Suprapubic skin (tissue), 4 donors: ENCODE measurements around the gene PLEKHO1. TPM values are rescaled to one million over a fixed set of nuclear protein-coding genes. Genes with fewer than 3 reads are reported as not detected.
"Not testable (repeated sequence)": the region's sequence is repeated elsewhere in the genome, so short reads cannot be mapped to it uniquely, and the experiment has no call there.

Source experiments
- DNase-seq, 2 donors: peaks; one replicate each; pipeline ENCODE4 v3.0.0-alpha.2; 2019; ENCODE audit warnings: low spot score in 2 of 2
- H3K27ac ChIP-seq: fragments of 200-600 bp; sonication (generic); one replicate; pipeline ENCODE4 v1.5.1; 2019
- H3K27me3 ChIP-seq: fragments of 200-600 bp; sonication (generic); one replicate; pipeline ENCODE4 v1.5.1; 2019
- H3K36me3 ChIP-seq: fragments of 200-600 bp; sonication (generic); one replicate; pipeline ENCODE4 v1.5.1; 2019
- H3K4me1 ChIP-seq: fragments of 200-600 bp; sonication (generic); one replicate; pipeline ENCODE4 v1.5.1; 2019
- H3K4me3 ChIP-seq: fragments of 200-600 bp; sonication (generic); one replicate; pipeline ENCODE4 v1.5.1; 2019; ENCODE audit warnings: mild to moderate bottlenecking
- H3K9me3 ChIP-seq: fragments of 200-600 bp; sonication (generic); one replicate; pipeline ENCODE4 v1.5.1; 2019
- EP300 ChIP-seq: sonication (generic); formaldehyde crosslinking; IDR thresholded peaks from one replicate; pipeline ENCODE4 v1.6.1; 2017; ENCODE audit warnings: antibody characterized with exemption
- POLR2A ChIP-seq, 2 donors: fragments of 450-650 bp; IDR thresholded peaks; one replicate each; pipeline ENCODE4 v1.6.1; 2017; ENCODE audit warnings: antibody characterized with exemption in 2 of 2, mild to moderate bottlenecking in 2 of 2, moderate library complexity in 2 of 2
- POLR2AphosphoS5 ChIP-seq, 3 donors: sonication (generic); formaldehyde crosslinking; IDR thresholded peaks; one replicate each; pipeline ENCODE4 v1.6.1; 2017; ENCODE audit warnings: antibody characterized with exemption in 3 of 3
- WGBS: methylation state at CpG from one replicate; pipeline ENCODE4 v1.1.5; 2018; 5-methylcytosine and 5-hydroxymethylcytosine counted together
- total RNA-seq, 4 donors: library from RNA; depleted of rRNA; stranded (reverse); fragments of >200 nt; gene quantifications; one replicate each; pipeline ENCODE4 v1.1.0, GENCODE V29; 2016
- TF ChIP-seq, protein P1 (sequence below), 2 donors: fragments of 200-600 bp in 1 of 2; fragments of 450-650 bp in 1 of 2; sonication (generic) in 1 of 2; IDR thresholded peaks; one replicate each; pipeline ENCODE4 v1.5.1; 2016 to 2019; ENCODE audit warnings: antibody characterized with exemption in 2 of 2, mild to moderate bottlenecking in 1 of 2, moderate library complexity in 1 of 2

PLEKHO1 gene
- total RNA-seq, 4 donors from 2014 or later: 4.8 to 19.2 (median 10.7) TPM

- Histone ChIP-seq H3K27me3 (no peaks in the 10 kb centered on the region), H3K4me3 (no peak overlapping the region), H3K9me3 (no peaks in the 10 kb centered on the region), H3K4me1 (no peaks in the 10 kb centered on the region), H3K27ac (no peak overlapping the region), H3K36me3 (no peaks in the 10 kb centered on the region)
- peak in 1 of 2 donors; percentile 11 for DNase-seq
- TF ChIP-seq EP300 (no peak), POLR2A (IDR thresholded peaks at IDR 0.05) (no peak)
- TF ChIP-seq, protein P1, sequence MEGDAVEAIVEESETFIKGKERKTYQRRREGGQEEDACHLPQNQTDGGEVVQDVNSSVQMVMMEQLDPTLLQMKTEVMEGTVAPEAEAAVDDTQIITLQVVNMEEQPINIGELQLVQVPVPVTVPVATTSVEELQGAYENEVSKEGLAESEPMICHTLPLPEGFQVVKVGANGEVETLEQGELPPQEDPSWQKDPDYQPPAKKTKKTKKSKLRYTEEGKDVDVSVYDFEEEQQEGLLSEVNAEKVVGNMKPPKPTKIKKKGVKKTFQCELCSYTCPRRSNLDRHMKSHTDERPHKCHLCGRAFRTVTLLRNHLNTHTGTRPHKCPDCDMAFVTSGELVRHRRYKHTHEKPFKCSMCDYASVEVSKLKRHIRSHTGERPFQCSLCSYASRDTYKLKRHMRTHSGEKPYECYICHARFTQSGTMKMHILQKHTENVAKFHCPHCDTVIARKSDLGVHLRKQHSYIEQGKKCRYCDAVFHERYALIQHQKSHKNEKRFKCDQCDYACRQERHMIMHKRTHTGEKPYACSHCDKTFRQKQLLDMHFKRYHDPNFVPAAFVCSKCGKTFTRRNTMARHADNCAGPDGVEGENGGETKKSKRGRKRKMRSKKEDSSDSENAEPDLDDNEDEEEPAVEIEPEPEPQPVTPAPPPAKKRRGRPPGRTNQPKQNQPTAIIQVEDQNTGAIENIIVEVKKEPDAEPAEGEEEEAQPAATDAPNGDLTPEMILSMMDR (IDR thresholded peaks at IDR 0.05): no peak
- 95% methylated on average over 7 of the region's 7 CpGs for WGBS
Observed at GRCh38 chr1:150179867-150180266, 30.2 kb downstream of the PLEKHO1 start.

DNA sequence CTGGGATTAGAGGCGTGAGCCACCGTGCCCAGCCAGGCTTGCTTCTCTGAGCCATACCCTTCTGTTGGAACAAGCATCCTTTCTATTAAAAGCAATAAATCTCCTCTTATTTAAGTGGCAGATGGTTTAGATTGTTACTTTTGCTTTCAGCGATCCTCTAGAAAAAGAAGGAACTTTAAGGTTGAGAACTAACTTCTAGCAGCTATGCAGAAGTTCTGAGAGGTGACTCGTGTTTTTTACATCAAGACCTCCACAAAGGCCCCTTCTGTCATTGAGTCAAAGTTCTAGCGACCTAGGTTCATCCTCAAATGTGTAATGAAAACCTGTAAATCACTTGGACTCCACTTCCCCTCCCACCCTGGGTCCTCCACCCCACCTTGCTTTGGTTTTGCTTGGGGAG lies 30.8 kb downstream of the PLEKHO1 start:
- no peak for TF ChIP-seq EP300
- TF ChIP-seq, protein P1 (IDR thresholded peaks at IDR 0.05): no peak
- TF ChIP-seq POLR2AphosphoS5 (IDR thresholded peaks at IDR 0.05): no peak
- Histone ChIP-seq H3K36me3 (no peaks in the 10 kb centered on the region), H3K9me3 (no peaks in the 10 kb centered on the region), H3K27ac (no peak overlapping the region), H3K27me3 (no peaks in the 10 kb centered on the region), H3K4me1 (no peaks in the 10 kb centered on the region), H3K4me3 (no peak overlapping the region)
- peak in 1 of 2 donors; percentile 15 for DNase-seq
- 59% methylated on average over 5 of the region's 5 CpGs for WGBS

GRCh38 chr1:150182247-150182646 lies 32.5 kb downstream of the PLEKHO1 start:
- DNase-seq: peak in 1 of 2 donors; percentile 20
- H3K27ac ChIP-seq: no peak overlapping the region

DNA sequence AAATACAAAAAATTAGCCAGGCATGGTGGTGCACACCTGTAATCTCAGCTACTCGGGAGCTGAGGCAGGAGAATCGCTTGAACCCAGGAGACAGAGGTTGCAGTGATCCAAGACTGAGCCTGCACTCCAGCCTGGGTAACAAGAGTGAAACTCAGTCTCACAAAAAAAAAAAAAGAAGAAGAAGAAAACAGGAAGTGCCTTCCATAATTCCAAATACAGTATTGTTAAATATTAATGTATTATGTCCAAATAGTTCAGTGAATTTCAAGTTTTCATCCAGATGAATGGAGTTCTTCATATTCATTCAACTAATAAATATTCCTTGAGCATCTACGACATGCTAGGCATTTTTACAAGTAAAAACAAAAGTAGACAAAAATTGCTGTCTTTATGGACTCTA lies 33.3 kb downstream of the PLEKHO1 start:
- 97% methylated on average over 3 of the region's 3 CpGs for WGBS
- DNase-seq: peak in 1 of 2 donors; percentile 3
- Histone ChIP-seq H3K4me3 (no peak overlapping the region), H3K9me3 (no peaks in the 10 kb centered on the region), H3K27ac (no peak overlapping the region), H3K27me3 (no peaks in the 10 kb centered on the region), H3K36me3 (no peaks in the 10 kb centered on the region), H3K4me1 (peaks cover 11% of the 10 kb centered on the region)
- TF ChIP-seq POLR2A (IDR thresholded peaks at IDR 0.05) (no peak), EP300 (no peak), POLR2AphosphoS5 (IDR thresholded peaks at IDR 0.05) (no peak)
- TF ChIP-seq, protein P1 (IDR thresholded peaks at IDR 0.05): no peak

More at GRCh38 chr1:150182247-150182646, 32.5 kb downstream of the PLEKHO1 start:
- TF ChIP-seq POLR2A (IDR thresholded peaks at IDR 0.05) (no peak), EP300 (no peak)
- no peak overlapping the region for H3K4me3 ChIP-seq
- H3K27me3 ChIP-seq: no peaks in the 10 kb centered on the region
- 81% methylated on average over 11 of the region's 11 CpGs for WGBS
- H3K4me1 ChIP-seq: peaks cover 6% of the 10 kb centered on the region
- no peaks in the 10 kb centered on the region for H3K36me3 ChIP-seq
- no peaks in the 10 kb centered on the region for H3K9me3 ChIP-seq

GRCh38 chr1:150185481-150185880 lies 35.8 kb downstream of the PLEKHO1 start:
- Histone ChIP-seq H3K27ac (no peak overlapping the region), H3K4me1 (peaks cover 11% of the 10 kb centered on the region), H3K9me3 (no peaks in the 10 kb centered on the region), H3K27me3 (no peaks in the 10 kb centered on the region), H3K4me3 (no peak overlapping the region), H3K36me3 (no peaks in the 10 kb centered on the region)
- 88% methylated on average over 7 of the region's 7 CpGs for WGBS
- no peak for TF ChIP-seq POLR2A (IDR thresholded peaks at IDR 0.05)
- TF ChIP-seq, protein P1 (IDR thresholded peaks at IDR 0.05): no peak
- TF ChIP-seq EP300: no peak
- TF ChIP-seq POLR2AphosphoS5 (IDR thresholded peaks at IDR 0.05): no peak
- DNase-seq: no peak

DNA sequence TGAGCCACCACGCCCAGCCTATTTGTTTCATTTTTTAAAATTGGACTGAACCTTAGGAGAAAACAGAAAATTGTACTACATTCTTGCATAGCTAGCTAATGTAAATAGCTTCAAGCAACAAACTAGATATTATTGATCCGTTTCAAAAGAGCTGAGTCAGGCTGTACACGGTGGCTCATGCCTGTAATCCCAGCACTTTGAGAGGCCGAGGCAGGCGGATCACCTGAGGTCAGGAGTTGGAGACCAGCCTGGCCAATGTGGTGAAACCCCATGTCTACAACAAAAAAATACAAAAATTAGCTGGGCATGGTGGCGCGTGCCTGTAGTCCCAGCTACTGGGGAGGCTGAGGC lies 36.7 kb downstream of the PLEKHO1 start:
- H3K27ac ChIP-seq: peak overlapping the region; percentile 54

More for the DNA sequence above, 36.7 kb downstream of the PLEKHO1 start:
- H3K36me3 ChIP-seq, H3K27me3 ChIP-seq, DNase-seq, H3K4me3 ChIP-seq, H3K9me3 ChIP-seq: not testable (repeated sequence)
- H3K4me1 ChIP-seq: peaks cover 11% of the 10 kb centered on the region
- 67% methylated on average over 7 of the region's 7 CpGs for WGBS
